Smooth muscle cell (in vitro differentiated cells): Measurements from ENCODE around the gene NCK2. TPM values are rescaled to one million over a fixed set of nuclear protein-coding genes. Genes with fewer than 3 reads are reported as not detected.

Experiments
- DNase-seq: peaks from one replicate; lab custom pipeline; 2025; ENCODE audit not compliant: unreplicated experiment; lab: John Stamatoyannopoulos, UW
- H2AFZ ChIP-seq: fragments of 200-600 bp; sonication (generic); 2 replicates; pipeline ENCODE4 v1.6.0; 2016; ENCODE audit warnings: antibody characterized with exemption, low read depth, mild to moderate bottlenecking
- H3F3A ChIP-seq: fragments of 200-600 bp; sonication (generic); 2 replicates; pipeline ENCODE4 v1.6.0; 2017; ENCODE audit warnings: antibody characterized with exemption, low read depth
- H3K27ac ChIP-seq: fragments of 200-600 bp; sonication (generic); 2 replicates; pipeline ENCODE4 v1.5.1; 2016; ENCODE audit warnings: low read depth, mild to moderate bottlenecking
- H3K27me3 ChIP-seq: fragments of 200-600 bp; sonication (generic); 2 replicates; pipeline ENCODE4 v1.6.1; 2016; ENCODE audit warnings: low read depth, mild to moderate bottlenecking
- H3K36me3 ChIP-seq: fragments of 200-600 bp; sonication (generic); 2 replicates; pipeline ENCODE4 v1.5.1; 2016; ENCODE audit warnings: low read depth
- H3K4me1 ChIP-seq: fragments of 200-600 bp; sonication (generic); 2 replicates; pipeline ENCODE4 v1.5.1; 2016; ENCODE audit warnings: low read depth
- H3K4me2 ChIP-seq: fragments of 200-600 bp; sonication (generic); 2 replicates; pipeline ENCODE4 v1.6.0; 2016; ENCODE audit warnings: mild to moderate bottlenecking
- H3K4me3 ChIP-seq: fragments of 200-600 bp; sonication (generic); 2 replicates; pipeline ENCODE4 v1.5.1; 2016; ENCODE audit warnings: mild to moderate bottlenecking
- H3K79me2 ChIP-seq: fragments of 200-600 bp; sonication (generic); 2 replicates; pipeline ENCODE4 v1.6.0; 2016; ENCODE audit warnings: low read depth, mild to moderate bottlenecking
- H3K9ac ChIP-seq: fragments of 200-600 bp; sonication (generic); 2 replicates; pipeline ENCODE4 v1.6.0; 2016; ENCODE audit warnings: low read depth
- H3K9me3 ChIP-seq: fragments of 200-600 bp; sonication (generic); replicated peaks from 2 replicates; pipeline ENCODE4 v1.5.1; 2016; ENCODE audit warnings: low read depth
- H4K20me1 ChIP-seq: fragments of 200-600 bp; sonication (generic); 2 replicates; pipeline ENCODE4 v1.6.0; 2016; ENCODE audit warnings: low read depth
- CTCF ChIP-seq: fragments of 200-600 bp; sonication (generic); IDR thresholded peaks from 2 replicates; pipeline ENCODE4 v1.5.1; 2017; ENCODE audit warnings: borderline replicate concordance, mild to moderate bottlenecking, antibody characterized with exemption; ENCODE audit not compliant: insufficient read depth, poor library complexity, severe bottlenecking
- WGBS: methylation state at CpG from one replicate; pipeline ENCODE4 v1.1.7; 2016; ENCODE audit warnings: low lambda C conversion rate; 5-methylcytosine and 5-hydroxymethylcytosine counted together
- polyA plus RNA-seq: library from polyadenylated mRNA; unstranded; fragments of >200 nt; fragmentation: Nextera tagmentation; extraction: Ambion mirVana; gene quantifications from 2 replicates; pipeline ENCODE4 v1.2.1, GENCODE V29; 2016
- total RNA-seq: library from RNA; depleted of rRNA; stranded (reverse); fragments of >200 nt; gene quantifications from 2 replicates; pipeline ENCODE4 v1.2.3, GENCODE V29; 2014

NCK2 gene
- total and polyA plus RNA-seq, 2 experiments from 2014 or later, result 29.0 to 50.5 TPM

GRCh38 chr2:105752691-105753358 is 8.1 kb downstream of the NCK2 start:
- Histone ChIP-seq H2AFZ (no peak overlapping the region), H3K36me3 (no peaks in the 10 kb centered on the region), H4K20me1 (peaks cover 100% of the 10 kb centered on the region), H3K4me3 (no peak overlapping the region), H3K27me3 (no peaks in the 10 kb centered on the region), H3K27ac (no peak overlapping the region), H3K9me3 (no peaks in the 10 kb centered on the region), H3K9ac (no peak overlapping the region), H3F3A (no peaks in the 10 kb centered on the region), H3K4me1 (no peaks in the 10 kb centered on the region), H3K4me2 (no peak overlapping the region), H3K79me2 (peaks cover 100% of the 10 kb centered on the region)
- no peak for DNase-seq
- no peak for TF ChIP-seq CTCF
- WGBS, result 94% methylated on average over 5 of the region's 5 CpGs

GRCh38 chr2:105753380-105753779 is 8.7 kb downstream of the NCK2 start:
- TF ChIP-seq CTCF, result no peak
- peaks cover 100% of the 10 kb centered on the region for H4K20me1 ChIP-seq
- no peak overlapping the region for H3K4me3 ChIP-seq
- H3F3A ChIP-seq, result no peaks in the 10 kb centered on the region
- WGBS, result 98% methylated on average over 2 of the region's 2 CpGs
- no peaks in the 10 kb centered on the region for H3K27me3 ChIP-seq
- H3K4me2 ChIP-seq, result no peak overlapping the region
- no peak for DNase-seq
- no peak overlapping the region for H2AFZ ChIP-seq
- no peaks in the 10 kb centered on the region for H3K36me3 ChIP-seq
- no peaks in the 10 kb centered on the region for H3K9me3 ChIP-seq
- H3K4me1 ChIP-seq, result no peaks in the 10 kb centered on the region
- H3K27ac ChIP-seq, result no peak overlapping the region
- no peak overlapping the region for H3K9ac ChIP-seq
- H3K79me2 ChIP-seq, result peaks cover 100% of the 10 kb centered on the region

GRCh38 chr2:105754011-105754410 is 9.3 kb downstream of the NCK2 start:
- no peak for TF ChIP-seq CTCF
- Histone ChIP-seq H3K9ac (no peak overlapping the region), H3K9me3 (no peaks in the 10 kb centered on the region), H3K27me3 (no peaks in the 10 kb centered on the region), H3K36me3 (no peaks in the 10 kb centered on the region), H3K4me3 (no peak overlapping the region), H4K20me1 (peaks cover 100% of the 10 kb centered on the region), H3K4me2 (no peak overlapping the region), H2AFZ (no peak overlapping the region), H3K4me1 (no peaks in the 10 kb centered on the region), H3F3A (no peaks in the 10 kb centered on the region), H3K79me2 (peaks cover 100% of the 10 kb centered on the region), H3K27ac (no peak overlapping the region)
- DNase-seq, result no peak
- WGBS, result 73% methylated on average over 5 of the region's 5 CpGs

- Histone ChIP-seq H3K4me2 (no peak overlapping the region), H3F3A (no peaks in the 10 kb centered on the region), H3K9me3 (no peaks in the 10 kb centered on the region), H3K27ac (no peak overlapping the region), H4K20me1 (peaks cover 100% of the 10 kb centered on the region), H3K36me3 (no peaks in the 10 kb centered on the region), H3K4me3 (no peak overlapping the region), H3K79me2 (peaks cover 100% of the 10 kb centered on the region), H3K27me3 (no peaks in the 10 kb centered on the region), H3K9ac (no peak overlapping the region), H3K4me1 (no peaks in the 10 kb centered on the region), H2AFZ (no peak overlapping the region)
- no peak for DNase-seq
- WGBS, result 97% methylated on average over 6 of the region's 6 CpGs
- TF ChIP-seq CTCF, result no peak
Observed at GRCh38 chr2:105754994-105755393, 10.3 kb downstream of the NCK2 start.
